ENCODE data around the gene MS4A10. TPM values are rescaled to one million over a fixed set of nuclear protein-coding genes. Genes with fewer than 3 reads are reported as not detected.
A peak's percentile ranks its signal among the peaks of the same experiment; 100 is the strongest.

The MS4A10 gene
- total and polyA plus RNA-seq, 10 of the 15 experiments (the other 5 are each of a cell fraction or from before 2014, with no cell fraction given), result not detected

- TF ChIP-seq CREM (IDR thresholded peaks at IDR 0.05; ENCODE audit: low read depth), result no peak
- no peak for TF ChIP-seq RCOR1 (conservative IDR thresholded peaks at IDR 0.05; ENCODE audit: low read depth, low read length)
- TF ChIP-seq BCL3 (IDR thresholded peaks at IDR 0.05; ENCODE audit: borderline replicate concordance, insufficient read depth, low read depth, low read length, poor library complexity, severe bottlenecking), result no peak
- no peak for TF ChIP-seq TCF12 (IDR thresholded peaks at IDR 0.05; ENCODE audit: low read depth, low read length)
Observed at GRCh38 chr11:60766547-60766946, 18.6 kb upstream of the MS4A10 start (continued).

- Histone ChIP-seq H3K4me3 (no peak overlapping the region), H2AFZ (ENCODE audit: control insufficient read depth, low read depth, low read length) (no peak overlapping the region), H3K27me3 (replicated peaks in 1 of 2; ENCODE audit: control insufficient read depth in 2 of 2, insufficient read depth in 2 of 2, low read length in 1 of 2) (no peaks in the 10 kb centered on the region), H3K4me2 (ENCODE audit: control insufficient read depth, insufficient read depth) (no peak overlapping the region), H4K20me1 (ENCODE audit: control insufficient read depth, insufficient read depth) (no peaks in the 10 kb centered on the region; the same call in 1 of the 2 replicates), H3K36me3 (ENCODE audit: control insufficient read depth in 2 of 2, insufficient read depth in 2 of 2, low read length in 1 of 2) (no peaks in the 10 kb centered on the region), H3K4me1 (ENCODE audit: control insufficient read depth, insufficient read depth, low read length) (peaks cover 46% of the 10 kb centered on the region), H3K9ac (ENCODE audit: control insufficient read depth, insufficient read depth, low read length) (no peak overlapping the region), H3K79me2 (ENCODE audit: control insufficient read depth, insufficient read depth, low read length) (no peaks in the 10 kb centered on the region), H3K9me3 (replicated peaks; ENCODE audit: control insufficient read depth, insufficient read depth, low read length) (peaks cover 1% of the 10 kb centered on the region; the same call in 2 of the 3 replicates), H3K27ac (ENCODE audit: control insufficient read depth, insufficient read depth) (no peak overlapping the region)
- no peak for DNase-seq (ENCODE audit: low read depth, low spot score)
- CTCF ChIA-PET, result interaction anchor here (1.2 to 7.3 kb wide), 3 partner anchors 11 to 67 kb away, joined by 3 to 184 read pairs (median 84); partner anchors contain the start of gene MS4A8
- RAD21 ChIA-PET (ENCODE audit: unreplicated experiment), result interaction anchor here (7.4 kb wide), 1 partner anchor 7 kb away, joined by 119 read pairs; no protein-coding TSS in a partner anchor
- WGBS (ENCODE audit: insufficient coverage, insufficient replicate concordance, low lambda C conversion rate, missing lambda C conversion rate), result 63% methylated on average over 26 of the region's 26 CpGs
- intact Hi-C loops (cut with micrococcal nuclease; ENCODE audit: unreplicated experiment) (loop anchor here (10.0 kb wide), 3 partner anchors 397 to 573 kb away; partner anchors contain the start of gene VPS37C), in situ Hi-C loops (cut with MboI) (loop anchor here (10.0 to 25.0 kb wide), 2 partner anchors 403 to 1580 kb away; no protein-coding TSS in a partner anchor)
- ATAC-seq, result no peak
- BruUV-seq (replicated peaks), result no TSS peak
- POLR2A ChIA-PET, result no interaction called here
- SMC1A ChIA-PET (ENCODE audit: uncharacterized antibody, unreplicated experiment), result interaction anchor here (7.8 kb wide), 1 partner anchor 9 kb away, joined by 143 read pairs; no protein-coding TSS in a partner anchor
- FAIRE-seq, result no peak
- TF ChIP-seq MEF2A (IDR thresholded peaks at IDR 0.05; ENCODE audit: insufficient read depth, low read depth, low read length) (no peak), CTCF (IDR thresholded peaks at IDR 0.05 in 2 of 3, conservative IDR thresholded peaks at IDR 0.05 in 1 of 3; ENCODE audit: control insufficient read depth in 2 of 3, extremely low read depth in 1 of 3, insufficient read depth in 1 of 3, low read depth in 3 of 3, low read length in 3 of 3) (peak; percentile 32 to 56 (median 34); a peak in 4 of 6 replicates), NR2C2 (IDR thresholded peaks at IDR 0.05; ENCODE audit: borderline replicate concordance, control insufficient read depth, insufficient read length, low read depth) (no peak), POLR2AphosphoS5 (IDR thresholded peaks at IDR 0.05; ENCODE audit: low read length) (no peak), FOXM1 (IDR thresholded peaks at IDR 0.05; ENCODE audit: low read depth, low read length) (no peak), RAD21 (IDR thresholded peaks at IDR 0.05; ENCODE audit: insufficient read depth, low read depth, low read length) (peak; percentile 31; the same call in 1 of the 2 replicates), SIN3A (IDR thresholded peaks at IDR 0.05; ENCODE audit: low read depth, low read length) (no peak), KAT2A (conservative IDR thresholded peaks at IDR 0.05; ENCODE audit: control insufficient read depth, low read depth, low read length) (no peak), RELA (IDR thresholded peaks at IDR 0.05; ENCODE audit: borderline replicate concordance, partially characterized antibody) (no peak), PRDM15 (CRISPR knock-in tag; IDR thresholded peaks at IDR 0.05) (no peak), HCFC1 (IDR thresholded peaks at IDR 0.05; ENCODE audit: low read length) (no peak)
Observed at GRCh38 chr11:60767388-60767811, 17.7 kb upstream of the MS4A10 start.
